GM18526 (cell line): ENCODE data around the gene PARD3.

Experiments
- POLR2A ChIP-seq: IDR thresholded peaks from 3 replicates; pipeline ENCODE4 v1.6.1; 2011; ENCODE audit not compliant: insufficient read length; ENCODE audit errors: extremely low read depth

PARD3 gene

DNA sequence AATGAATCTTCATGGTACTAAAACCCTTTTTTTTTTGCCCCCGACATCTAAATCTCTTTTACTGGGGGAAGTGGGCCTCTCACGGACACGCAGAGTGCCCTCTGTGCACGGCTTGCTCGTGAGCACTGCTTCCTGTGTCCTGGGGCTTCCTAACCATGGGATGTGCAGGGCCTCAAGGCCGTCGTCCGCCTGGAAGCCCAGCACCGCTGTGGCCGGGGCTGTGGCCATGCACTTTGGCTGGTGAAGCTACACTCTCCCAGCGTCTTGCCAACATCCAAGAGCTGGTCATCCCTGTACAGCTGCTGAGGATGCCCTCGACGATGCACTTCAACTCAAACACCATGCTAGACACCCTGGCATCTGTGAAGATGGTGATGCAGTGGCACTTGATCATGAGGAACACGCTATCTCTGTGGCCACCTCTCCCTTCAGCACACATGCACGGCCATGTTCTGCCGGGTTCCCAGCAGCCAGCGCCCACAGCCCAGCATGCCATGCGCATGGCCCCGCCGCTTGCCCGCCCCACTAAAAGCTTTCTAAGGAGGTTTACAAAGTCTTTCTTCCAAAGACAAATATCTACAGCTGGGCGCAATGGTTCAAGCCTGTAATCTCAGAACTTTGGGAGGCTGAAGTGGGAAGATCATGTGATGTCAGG is 326.5 kb downstream of the PARD3 start:
- TF ChIP-seq POLR2A: no peak

DNA sequence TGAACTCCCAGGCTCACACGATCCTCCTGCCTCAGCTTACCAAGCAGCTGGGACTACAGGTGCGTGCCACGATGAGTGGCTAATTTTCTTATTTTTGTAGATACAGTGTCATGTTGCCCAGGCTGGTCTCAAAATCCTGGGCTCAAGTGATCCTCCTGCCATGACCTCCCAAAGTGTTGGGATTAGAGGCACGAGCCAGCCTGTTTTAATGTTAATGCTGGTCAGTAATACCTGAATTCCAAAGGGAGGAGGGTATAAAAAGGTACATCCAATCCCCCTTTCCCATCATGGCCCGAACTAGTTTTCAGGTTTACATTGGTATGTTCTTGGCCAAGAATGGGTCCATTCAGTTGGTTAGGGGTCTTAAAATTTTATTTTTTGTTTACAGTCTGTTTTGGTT is 329.1 kb downstream of the PARD3 start:
- no peak for TF ChIP-seq POLR2A

DNA sequence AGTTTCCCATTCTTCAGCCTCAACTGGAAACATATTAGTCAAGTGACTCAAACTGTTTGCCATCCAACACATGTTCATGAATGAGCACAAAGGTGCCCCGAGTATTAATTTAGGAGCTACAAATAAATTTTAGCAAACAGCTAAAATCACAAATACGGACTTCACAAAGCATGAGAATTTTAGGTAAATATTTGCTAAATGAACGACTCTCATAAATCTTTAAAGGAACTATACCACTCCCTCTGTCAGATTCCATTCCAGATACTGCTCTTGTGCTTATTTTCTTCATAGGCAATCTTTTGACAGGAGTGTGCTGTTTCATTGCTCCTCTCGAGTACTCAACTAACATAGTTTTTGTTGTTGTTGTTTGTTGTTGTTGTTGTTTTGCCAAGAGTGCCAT is 330.9 kb downstream of the PARD3 start:
- no peak for TF ChIP-seq POLR2A

DNA sequence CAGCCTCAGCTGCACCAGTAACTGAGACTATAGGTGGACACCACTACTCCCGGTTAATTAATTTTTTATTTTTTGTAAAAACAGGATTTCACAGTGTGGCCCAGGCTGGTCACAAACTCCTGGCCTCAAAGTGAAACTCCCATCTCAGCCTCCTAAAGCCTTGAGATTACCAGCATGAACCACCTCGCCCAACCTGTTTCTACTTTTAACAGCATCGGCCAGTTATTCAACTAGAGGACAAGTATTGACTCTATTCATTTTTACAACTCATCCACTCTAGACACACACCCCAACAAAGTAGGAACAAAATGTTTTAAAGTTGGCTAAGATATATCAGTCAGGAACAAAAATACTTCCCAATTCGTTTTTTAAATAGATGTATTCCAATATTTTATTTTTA is 334.8 kb downstream of the PARD3 start:
- no peak for TF ChIP-seq POLR2A

DNA sequence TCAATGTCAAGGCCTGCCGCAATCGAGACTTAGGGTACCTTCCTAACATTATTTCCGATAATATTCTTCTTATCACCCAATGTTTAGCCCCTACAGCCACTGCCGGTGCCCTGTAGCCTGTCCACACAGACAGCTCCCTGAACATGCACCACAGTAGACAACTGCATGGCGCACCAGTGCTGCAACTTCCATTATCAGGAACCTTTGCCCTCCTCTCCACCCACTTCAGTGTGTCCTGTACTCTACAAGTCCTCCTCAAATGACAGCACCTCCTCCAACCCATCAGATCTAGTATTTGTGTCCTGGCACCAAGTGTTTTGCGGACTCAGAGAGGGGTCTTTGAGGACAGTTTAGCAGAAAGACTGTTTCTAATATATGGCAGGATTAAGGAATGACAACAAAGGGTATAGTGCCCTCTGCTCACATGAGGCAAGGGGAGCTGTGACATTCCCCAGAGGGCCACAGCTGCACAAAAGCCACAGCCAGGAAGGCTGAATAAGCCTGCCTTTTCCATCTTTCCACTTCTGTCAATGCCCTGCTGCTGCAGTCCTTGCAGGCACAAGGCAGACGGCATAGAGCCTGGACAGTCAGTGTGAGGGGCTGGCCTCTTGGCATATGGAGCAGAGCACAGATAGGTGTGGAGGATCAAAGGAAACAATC is 335.4 kb downstream of the PARD3 start:
- TF ChIP-seq POLR2A: no peak

DNA sequence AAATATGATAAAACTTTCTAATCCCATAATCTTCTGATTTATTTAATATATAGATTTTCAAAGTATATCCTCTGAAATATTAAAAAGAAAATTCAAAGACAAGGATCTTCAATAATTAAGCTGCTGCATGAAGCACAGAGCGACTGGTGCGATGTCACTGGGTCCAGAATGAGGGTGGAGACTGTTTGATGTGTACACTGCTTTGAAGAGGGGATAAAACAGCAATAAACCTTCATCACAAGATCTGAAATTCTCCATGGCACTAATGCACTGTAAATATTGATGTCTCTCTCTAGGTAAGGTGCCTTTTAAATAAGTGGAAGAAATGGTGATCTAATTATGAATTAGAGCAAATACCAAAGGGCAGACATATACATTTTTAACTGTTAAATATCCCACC is 337.8 kb downstream of the PARD3 start:
- TF ChIP-seq POLR2A: no peak

DNA sequence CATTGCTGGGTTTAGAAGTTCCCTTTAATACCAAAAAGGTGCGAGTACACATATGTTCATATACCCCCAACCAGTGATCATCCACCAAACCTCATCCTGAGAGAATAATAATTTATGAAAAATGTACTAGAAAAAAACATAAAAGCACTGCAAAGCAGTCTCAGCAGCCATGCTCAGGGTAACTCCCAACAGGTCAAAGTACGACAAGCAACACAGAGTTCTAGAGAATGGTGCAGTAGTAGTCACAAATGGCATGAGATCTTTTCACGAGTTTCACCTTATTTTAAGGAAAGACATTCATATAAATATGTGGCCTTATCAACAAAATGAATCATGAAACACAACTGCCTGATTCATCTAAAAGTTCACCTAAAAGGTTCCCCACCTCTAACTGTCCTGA is 338.5 kb downstream of the PARD3 start:
- TF ChIP-seq POLR2A: no peak

DNA sequence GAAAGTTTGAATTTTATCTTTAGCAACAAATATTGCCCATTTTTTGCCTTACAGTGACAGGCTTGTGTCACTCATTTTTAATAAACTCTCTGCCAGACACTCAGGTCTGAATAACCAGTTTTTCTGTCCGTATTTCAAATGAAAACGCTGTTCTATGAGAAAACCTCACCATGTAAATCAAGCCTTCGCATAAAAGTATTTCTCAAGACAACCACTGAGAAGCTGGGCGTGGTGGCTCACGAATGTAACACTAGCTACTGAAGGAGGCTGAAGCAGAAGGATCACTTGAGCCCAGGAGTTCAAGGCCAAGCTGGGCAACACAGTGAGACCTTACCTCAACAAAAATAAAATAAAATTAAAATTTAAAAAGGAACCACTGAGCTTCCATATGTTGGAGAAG is 339.3 kb downstream of the PARD3 start:
- no peak for TF ChIP-seq POLR2A

DNA sequence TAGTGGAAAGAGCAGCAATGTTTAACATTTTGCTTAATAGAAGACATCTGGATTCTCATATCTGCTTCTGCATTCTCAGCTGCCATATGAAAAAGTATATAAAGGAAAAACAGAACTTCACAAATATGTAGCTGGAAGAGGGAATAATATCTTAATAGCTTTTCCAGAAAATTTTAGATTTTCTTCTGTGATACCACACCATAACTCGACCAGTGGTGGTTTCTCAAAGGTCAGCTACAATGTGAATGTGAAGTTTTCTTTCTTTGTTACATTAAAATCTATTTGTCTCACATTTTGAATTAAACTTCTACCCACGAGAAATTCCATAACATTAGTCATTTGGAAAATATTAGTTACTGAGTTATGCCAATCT is 339.8 kb downstream of the PARD3 start:
- TF ChIP-seq POLR2A: no peak

DNA sequence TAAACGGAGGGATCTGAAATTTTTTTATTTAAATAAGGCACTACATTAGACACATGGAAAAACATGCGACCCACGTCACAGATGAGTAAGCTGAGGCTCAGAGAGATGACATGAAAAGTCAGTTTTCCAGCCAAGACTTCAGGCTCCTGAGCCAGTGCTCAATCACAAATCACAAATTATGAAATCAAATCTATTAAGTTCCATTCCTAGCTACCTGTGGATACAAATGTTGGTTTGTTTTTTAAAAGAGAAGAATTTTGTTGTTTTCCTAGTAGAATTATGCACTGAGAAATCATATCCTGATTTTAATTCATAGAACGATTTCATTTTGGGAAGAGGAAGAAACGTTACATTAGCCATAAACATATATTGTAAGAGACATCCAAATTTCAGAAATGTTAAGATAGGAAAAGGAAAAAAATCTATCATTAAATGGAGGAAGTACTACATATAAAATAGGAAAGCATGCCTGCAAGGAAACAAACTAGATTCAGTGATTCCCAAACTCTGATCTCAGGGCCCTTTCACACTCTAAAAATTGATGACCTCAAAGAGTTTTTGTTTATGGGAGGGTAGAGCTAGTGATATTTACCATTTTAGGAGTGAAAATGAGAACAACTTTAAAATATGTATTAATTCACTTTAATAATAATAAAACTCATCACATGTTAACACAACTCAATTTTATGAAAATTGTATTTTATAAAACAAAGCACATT is 340.4 kb downstream of the PARD3 start:
- TF ChIP-seq POLR2A: no peak

DNA sequence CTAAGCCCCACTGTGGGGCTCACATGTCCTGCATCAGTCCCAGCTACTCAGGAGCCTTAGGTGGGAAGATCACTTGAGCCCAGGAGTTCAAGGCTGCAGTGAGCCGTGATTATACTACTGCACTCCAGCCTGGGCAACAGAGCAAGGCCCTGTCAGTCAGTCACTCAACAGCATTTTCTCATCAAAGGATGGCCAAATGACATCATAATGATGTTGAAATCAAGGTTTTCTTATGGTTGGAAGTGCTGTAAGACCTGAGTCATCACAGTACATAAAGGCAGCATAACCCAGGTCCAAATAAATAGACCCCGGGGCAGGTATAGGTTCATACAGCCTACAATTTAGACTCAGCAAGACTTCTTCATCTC is 341.1 kb downstream of the PARD3 start:
- TF ChIP-seq POLR2A: no peak

DNA sequence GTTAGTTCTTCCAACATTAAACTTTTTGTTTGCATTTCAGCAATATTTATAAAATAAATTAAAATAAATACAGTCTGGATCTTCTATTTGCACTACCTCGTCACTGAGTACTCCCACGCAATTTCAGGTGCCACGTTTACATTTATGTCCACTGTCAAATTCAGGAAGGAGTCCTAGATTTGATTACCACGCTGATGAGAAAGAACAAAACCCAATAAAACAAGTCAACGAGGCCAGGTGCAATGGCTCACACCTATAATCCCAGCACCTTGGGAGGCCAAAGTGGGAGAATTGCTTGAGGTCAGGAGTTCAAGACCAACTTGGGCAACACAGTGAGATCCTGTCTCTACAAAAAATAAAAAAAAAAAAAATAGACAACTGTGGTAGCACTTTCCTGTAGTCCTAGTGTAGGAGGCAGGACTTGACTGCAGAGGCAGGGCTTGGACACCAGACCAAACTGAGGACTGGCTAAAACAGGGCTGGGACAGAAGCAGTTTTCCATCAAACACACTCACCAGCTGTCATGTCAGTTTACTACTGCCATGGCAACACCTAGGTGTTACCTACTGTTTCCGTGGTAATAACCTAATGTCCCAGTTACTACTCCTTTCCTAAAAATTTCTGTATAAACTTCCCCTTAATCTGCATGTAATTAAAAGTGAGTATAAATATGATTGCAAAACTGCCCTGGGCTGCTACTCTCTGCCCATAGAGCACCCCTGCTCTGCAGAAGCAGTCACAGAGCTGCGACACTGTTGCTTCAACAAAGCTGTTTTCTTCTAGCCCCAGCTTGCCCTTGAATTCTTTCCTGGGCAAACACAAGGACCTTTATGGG is 341.7 kb downstream of the PARD3 start:
- no peak for TF ChIP-seq POLR2A

DNA sequence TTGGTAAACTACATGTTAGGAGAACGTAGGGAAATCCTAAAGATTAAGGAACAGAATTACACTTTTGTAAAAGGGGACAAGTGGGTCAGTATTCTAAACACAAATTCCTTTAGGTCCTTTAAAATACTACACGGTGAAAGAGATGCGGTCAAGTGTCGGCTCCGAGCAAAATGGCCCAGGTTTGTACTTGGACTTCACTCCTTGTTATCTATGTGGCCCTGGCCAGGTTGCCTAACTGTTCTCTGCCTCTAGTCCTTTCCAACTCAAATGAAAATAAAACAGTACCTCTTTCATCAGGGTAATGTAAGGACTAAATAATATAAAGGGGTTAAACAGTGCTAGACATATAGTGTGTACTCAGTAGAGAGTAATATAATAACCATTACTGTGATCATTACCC is 344.8 kb downstream of the PARD3 start:
- TF ChIP-seq POLR2A: no peak

DNA sequence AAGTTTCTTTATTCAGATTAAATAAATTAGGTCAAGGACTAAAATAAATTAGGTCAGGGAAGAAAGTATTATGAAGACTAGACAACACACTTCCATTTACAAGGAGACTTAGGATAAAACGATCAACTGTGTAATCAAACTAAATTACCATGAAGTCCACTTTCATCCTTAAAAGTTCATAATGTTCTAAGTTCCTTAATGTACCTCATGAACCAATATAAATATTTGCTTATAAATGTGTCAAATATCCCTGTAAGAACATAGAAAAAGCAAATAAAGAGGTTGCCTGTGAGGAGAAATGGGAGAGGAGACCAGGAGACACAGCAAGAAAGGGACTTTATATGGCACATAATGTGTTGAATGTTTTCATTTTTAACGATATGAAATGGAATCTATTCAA is 345.6 kb downstream of the PARD3 start:
- TF ChIP-seq POLR2A: no peak

DNA sequence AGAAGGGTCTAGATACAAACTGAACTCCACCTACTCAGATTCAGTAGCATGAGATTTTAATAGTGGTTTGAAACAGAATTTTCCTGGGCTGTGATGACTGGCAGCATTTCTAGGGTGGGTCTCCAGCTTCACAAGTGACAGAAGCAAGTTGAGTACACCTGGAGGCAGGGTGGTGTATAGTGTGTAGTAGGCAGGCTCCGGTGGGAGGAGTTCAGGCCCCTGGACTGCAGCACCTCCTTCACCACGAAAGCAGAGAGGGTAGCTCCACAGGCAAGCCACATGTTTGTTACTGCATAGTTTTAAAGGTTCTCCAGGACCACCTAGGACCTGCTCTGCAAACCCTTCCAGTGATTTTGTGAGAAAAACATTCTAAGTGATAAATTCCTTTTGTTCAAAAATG is 347.2 kb downstream of the PARD3 start:
- TF ChIP-seq POLR2A: no peak

DNA sequence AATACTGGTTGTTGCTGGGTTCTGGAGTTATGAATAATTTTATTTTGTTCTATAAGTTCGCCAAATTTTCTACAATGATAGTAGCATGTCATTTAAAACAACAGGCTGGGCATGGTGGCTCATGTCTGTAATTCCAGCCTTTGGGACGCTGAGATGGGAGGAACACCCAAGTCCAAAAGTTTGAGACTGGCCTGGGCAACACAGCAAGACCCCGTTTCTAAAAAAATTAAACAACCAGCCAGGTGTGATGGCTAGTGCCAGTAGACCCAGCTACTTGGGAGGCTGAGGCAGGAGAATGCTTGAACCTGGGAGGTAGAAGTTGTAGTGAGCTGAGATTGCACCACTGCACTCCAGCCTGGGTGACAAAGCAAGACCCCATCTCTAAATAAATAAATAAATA is 347.7 kb downstream of the PARD3 start:
- TF ChIP-seq POLR2A: no peak
